ENCODE data around the gene MAP6.

Gene MAP6

DNA sequence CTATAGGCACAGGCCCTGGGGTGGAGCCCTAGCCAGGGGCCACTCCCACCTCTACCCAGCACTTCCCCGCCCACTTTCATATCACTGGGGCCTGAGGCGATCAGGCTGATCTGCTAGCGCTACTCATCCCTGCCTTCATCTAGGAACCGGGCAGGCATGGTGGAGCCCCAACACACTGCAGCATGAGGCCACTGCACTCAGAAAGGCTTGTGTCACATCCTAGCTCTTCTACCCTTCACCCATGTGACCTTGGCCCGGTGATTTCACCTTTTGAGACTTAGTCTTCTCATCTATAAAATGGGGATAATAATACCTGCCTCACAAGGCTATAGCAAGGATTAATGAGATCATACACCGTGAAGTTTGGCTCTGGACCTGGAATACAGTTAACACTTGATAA, 125.0 kb downstream of the MAP6 start:
- Histone ChIP-seq H3K4me1 (ENCODE audit: control insufficient read depth in 1 of 2, insufficient read depth in 1 of 2, low read depth in 1 of 2, low read length in 1 of 2) (no peaks in the 10 kb centered on the region), H3K27me3 (no peaks in the 10 kb centered on the region), H3K36me3 (no peaks in the 10 kb centered on the region), H3K4me3 (ENCODE audit: low read depth in 1 of 2, low read length in 1 of 2) (no peak overlapping the region), H3K9me3 (no peaks in the 10 kb centered on the region), H3K27ac (no peak overlapping the region)
- TF ChIP-seq, protein P1, sequence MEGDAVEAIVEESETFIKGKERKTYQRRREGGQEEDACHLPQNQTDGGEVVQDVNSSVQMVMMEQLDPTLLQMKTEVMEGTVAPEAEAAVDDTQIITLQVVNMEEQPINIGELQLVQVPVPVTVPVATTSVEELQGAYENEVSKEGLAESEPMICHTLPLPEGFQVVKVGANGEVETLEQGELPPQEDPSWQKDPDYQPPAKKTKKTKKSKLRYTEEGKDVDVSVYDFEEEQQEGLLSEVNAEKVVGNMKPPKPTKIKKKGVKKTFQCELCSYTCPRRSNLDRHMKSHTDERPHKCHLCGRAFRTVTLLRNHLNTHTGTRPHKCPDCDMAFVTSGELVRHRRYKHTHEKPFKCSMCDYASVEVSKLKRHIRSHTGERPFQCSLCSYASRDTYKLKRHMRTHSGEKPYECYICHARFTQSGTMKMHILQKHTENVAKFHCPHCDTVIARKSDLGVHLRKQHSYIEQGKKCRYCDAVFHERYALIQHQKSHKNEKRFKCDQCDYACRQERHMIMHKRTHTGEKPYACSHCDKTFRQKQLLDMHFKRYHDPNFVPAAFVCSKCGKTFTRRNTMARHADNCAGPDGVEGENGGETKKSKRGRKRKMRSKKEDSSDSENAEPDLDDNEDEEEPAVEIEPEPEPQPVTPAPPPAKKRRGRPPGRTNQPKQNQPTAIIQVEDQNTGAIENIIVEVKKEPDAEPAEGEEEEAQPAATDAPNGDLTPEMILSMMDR (IDR thresholded peaks at IDR 0.05): no peak

DNA sequence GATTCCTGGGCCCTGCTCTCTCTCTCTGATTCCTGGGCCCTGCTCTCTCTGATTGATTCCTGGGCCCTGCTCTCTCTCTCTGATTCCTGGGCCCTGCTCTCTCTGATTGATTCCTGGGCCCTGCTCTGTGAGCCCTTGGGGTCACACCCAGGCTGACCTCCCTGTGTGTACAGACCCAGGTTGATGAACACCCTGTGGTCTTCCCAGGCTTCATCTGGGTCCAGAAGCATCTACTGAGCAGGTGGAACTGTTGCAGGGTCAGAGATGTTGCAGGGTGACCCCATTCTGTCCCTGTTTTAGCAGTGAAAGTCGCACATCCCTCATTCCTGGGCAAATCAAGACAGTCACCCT, 126.8 kb downstream of the MAP6 start:
- TF ChIP-seq, protein P1 (IDR thresholded peaks at IDR 0.05): no peak
- Histone ChIP-seq H3K36me3 (no peaks in the 10 kb centered on the region), H3K27me3 (no peaks in the 10 kb centered on the region), H3K4me3 (ENCODE audit: low read depth in 1 of 2, low read length in 1 of 2) (no peak overlapping the region), H3K4me1 (ENCODE audit: control insufficient read depth in 1 of 2, insufficient read depth in 1 of 2, low read depth in 1 of 2, low read length in 1 of 2) (peaks cover 7 to 8% of the 10 kb centered on the region in 2 experiments), H3K27ac (no peak overlapping the region), H3K9me3 (no peaks in the 10 kb centered on the region)

DNA sequence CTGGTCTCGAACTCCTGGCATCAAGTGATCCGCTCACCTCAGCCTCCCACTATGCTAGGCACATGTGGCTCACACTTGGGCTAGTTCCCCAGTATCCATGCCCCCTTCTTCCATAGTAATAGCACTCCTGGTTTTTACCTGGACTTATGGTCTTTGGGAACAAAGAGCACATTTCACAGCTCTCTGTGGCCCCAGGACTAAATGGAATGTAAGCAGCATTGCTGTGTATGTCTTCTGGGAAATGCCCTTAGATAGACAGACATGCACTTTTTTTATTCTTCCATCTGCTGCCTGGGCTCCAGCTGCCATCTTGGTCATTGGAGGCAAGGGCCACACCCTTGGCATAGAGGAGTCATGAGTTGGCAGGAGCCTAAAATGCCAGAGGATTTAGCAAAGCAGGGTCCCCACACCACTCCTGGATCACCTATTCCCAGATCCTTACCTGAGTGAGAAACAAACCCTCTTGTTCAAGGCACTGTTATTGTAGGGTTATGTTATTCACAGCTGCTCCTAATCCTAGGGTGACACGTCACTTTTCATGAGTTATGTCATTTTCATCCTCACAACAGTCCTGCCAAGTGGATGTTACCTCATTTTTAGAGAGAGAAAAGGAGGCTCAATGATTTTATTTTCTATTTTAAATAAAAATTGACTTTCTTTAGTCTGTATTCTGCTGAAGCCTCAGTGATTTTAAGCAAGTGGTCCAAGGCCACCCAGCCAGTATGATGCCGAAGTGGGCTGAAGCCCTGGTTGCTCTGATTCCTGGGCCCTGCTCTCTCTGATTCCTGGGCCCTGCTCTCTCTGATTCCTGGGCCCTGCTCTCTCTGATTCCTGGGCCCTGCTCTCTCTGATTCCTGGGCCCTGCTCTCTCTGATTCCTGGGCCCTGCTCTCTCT, 127.4 kb downstream of the MAP6 start:
- Histone ChIP-seq H3K36me3 (no peaks in the 10 kb centered on the region), H3K9me3 (no peaks in the 10 kb centered on the region), H3K4me3 (ENCODE audit: low read depth in 1 of 2, low read length in 1 of 2) (no peak overlapping the region), H3K27me3 (no peaks in the 10 kb centered on the region), H3K4me1 (ENCODE audit: control insufficient read depth in 1 of 2, insufficient read depth in 1 of 2, low read depth in 1 of 2, low read length in 1 of 2) (peaks cover 11 to 13% of the 10 kb centered on the region in 2 experiments), H3K27ac (no peak overlapping the region)
- TF ChIP-seq, protein P1 (IDR thresholded peaks at IDR 0.05): no peak

DNA sequence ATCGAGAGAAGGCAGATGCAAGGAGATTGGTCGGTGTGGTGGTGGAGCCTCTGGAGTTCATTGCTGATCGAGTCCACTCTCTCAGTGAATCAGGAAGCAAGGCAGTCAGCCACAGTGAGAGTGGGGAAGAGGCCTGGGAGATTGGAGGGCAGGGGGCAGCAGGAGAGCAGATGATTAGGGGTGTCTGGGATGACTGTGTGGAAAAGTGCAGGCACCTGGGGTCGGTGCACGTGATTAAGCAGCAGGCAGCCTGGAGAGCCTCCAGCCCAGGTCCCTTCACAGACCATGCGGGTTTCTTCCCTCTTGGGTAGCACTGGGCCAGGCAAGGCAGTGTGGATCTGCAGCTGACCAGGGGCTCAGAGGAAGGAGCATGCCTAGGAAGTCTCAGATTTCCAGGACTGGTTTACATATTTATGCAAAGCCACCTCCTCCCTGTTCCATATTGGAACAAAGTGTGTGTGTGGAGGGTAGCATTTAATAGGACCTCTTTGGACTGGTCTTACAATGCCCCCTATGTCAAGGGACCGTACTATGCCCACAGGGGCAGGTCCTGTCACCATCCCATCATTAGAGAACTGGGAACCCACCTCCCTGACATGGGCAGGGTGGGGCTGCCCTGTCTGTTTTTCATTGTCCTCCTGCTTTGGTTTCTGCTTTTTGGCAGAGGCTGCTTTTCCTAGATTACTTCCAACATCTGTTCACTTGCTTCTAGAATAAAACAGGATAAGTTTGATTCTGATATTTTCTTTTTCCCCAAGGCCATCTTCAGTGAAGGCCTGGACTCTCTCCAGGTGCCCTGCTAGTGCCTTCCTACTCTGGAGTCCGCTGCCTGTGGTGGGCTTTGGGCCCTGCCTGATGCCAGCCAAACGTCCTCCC, 129.1 kb downstream of the MAP6 start:
- H3K4me3 ChIP-seq (ENCODE audit: low read depth in 1 of 2, low read length in 1 of 2): no peak overlapping the region

More for the DNA sequence above, 129.1 kb downstream of the MAP6 start:
- Histone ChIP-seq H3K9me3 (no peaks in the 10 kb centered on the region), H3K36me3 (no peaks in the 10 kb centered on the region), H3K4me1 (ENCODE audit: control insufficient read depth in 1 of 2, insufficient read depth in 1 of 2, low read depth in 1 of 2, low read length in 1 of 2) (peaks cover 11 to 13% of the 10 kb centered on the region in 2 experiments), H3K27me3 (no peaks in the 10 kb centered on the region), H3K27ac (no peak overlapping the region)
- TF ChIP-seq, protein P1 (IDR thresholded peaks at IDR 0.05): no peak
